ENCODE results near the gene TMEM214.
"Not testable (repeated sequence)": the region's sequence is repeated elsewhere in the genome, so short reads cannot be mapped to it uniquely, and the experiment has no call there.

The TMEM214 gene

DNA sequence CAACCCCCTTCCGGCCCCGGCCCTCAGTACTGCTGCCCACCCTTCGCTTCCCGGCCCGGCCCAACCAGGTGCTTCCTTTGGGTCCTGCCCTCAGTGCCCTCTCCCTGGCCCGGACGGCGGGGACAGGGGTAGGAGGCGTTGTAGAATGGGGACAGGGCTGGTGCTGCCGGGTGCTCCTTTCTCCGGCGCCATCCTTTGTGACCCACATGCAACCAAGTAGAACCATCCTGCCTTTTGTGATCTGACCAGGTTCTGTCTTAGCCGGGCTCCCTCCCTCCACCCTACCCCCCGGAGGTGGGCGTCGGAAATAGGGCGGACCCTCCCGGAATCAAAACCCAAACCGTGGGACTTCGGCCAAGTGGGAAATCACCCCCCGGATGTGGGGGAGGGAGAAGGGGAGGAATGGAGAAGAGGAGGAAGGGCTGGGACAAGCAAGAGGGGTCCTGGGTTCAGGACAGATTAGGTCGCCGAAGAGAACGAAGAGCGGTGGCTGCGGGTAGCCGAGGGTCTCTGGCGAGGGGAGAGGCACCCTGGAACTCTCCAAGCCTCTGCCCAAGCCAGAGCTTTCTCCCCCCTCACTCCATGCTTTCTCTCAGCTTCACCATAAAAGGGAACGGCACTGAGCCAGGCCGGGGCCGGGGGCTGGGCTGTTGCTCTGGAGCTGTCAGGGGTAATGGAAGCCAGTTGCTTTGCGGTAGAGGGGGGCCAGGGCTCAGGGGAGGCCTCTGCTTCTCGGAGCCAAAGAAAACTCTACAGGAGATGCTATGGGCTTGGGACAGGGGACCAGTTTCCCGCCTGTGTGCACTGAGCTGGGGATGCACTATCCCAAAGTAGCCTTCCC is 39.4 kb downstream of the TMEM214 start:
- TF ChIP-seq, protein P1, sequence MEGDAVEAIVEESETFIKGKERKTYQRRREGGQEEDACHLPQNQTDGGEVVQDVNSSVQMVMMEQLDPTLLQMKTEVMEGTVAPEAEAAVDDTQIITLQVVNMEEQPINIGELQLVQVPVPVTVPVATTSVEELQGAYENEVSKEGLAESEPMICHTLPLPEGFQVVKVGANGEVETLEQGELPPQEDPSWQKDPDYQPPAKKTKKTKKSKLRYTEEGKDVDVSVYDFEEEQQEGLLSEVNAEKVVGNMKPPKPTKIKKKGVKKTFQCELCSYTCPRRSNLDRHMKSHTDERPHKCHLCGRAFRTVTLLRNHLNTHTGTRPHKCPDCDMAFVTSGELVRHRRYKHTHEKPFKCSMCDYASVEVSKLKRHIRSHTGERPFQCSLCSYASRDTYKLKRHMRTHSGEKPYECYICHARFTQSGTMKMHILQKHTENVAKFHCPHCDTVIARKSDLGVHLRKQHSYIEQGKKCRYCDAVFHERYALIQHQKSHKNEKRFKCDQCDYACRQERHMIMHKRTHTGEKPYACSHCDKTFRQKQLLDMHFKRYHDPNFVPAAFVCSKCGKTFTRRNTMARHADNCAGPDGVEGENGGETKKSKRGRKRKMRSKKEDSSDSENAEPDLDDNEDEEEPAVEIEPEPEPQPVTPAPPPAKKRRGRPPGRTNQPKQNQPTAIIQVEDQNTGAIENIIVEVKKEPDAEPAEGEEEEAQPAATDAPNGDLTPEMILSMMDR (IDR thresholded peaks at IDR 0.05; ENCODE audit: low read depth, low read length, missing control alignments) = no peak
- peak overlapping the region; percentile 70 for H3K4me3 ChIP-seq (ENCODE audit: low read depth, low read length)
- no peak for DNase-seq (ENCODE audit: low read depth)

DNA sequence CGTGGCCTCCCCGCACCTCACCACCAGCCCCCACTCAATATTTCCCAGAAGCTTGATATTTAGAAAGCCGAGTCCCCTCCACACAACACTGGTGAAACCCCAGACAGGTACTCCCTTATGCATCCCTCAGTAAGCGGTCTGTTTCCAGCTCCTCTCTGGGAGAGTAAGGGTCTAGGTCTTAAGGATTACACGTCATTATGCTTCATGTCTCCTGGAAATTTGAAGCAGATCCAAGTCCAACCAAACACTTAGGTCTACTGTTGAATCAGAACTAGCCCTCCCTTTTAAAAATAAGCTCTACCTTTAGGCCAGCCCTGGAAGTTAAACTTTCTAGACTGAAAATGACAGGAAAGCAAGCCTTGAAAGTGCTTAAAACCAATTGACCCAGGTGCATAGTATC is 40.2 kb downstream of the TMEM214 start:
- TF ChIP-seq, protein P1 (IDR thresholded peaks at IDR 0.05; ENCODE audit: low read depth, low read length, missing control alignments) = no peak
- no peak for DNase-seq (ENCODE audit: low read depth)
- H3K4me3 ChIP-seq (ENCODE audit: low read depth, low read length) = no peak overlapping the region

DNA sequence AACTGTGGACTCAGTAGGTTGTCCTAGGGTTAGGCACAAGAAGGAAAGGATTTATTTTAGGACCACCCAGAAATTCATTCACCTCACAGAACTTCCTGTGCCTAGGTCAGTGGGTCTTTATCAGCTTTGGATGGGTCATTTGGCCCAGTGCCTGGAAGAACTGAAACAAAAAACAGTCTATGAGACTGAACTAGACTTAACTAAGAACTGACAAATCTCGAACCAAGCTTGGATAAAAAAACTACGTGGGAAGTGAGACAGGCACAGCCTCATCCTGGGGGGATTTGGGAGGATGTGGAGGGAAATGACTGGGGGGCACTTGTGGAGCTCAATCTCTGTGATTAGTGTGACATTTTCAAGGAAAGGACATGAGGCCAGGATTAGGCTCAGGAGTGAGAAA is 41.0 kb downstream of the TMEM214 start:
- TF ChIP-seq, protein P1 (IDR thresholded peaks at IDR 0.05; ENCODE audit: low read depth, low read length, missing control alignments) = no peak
- no peak overlapping the region for H3K4me3 ChIP-seq (ENCODE audit: low read depth, low read length)

DNA sequence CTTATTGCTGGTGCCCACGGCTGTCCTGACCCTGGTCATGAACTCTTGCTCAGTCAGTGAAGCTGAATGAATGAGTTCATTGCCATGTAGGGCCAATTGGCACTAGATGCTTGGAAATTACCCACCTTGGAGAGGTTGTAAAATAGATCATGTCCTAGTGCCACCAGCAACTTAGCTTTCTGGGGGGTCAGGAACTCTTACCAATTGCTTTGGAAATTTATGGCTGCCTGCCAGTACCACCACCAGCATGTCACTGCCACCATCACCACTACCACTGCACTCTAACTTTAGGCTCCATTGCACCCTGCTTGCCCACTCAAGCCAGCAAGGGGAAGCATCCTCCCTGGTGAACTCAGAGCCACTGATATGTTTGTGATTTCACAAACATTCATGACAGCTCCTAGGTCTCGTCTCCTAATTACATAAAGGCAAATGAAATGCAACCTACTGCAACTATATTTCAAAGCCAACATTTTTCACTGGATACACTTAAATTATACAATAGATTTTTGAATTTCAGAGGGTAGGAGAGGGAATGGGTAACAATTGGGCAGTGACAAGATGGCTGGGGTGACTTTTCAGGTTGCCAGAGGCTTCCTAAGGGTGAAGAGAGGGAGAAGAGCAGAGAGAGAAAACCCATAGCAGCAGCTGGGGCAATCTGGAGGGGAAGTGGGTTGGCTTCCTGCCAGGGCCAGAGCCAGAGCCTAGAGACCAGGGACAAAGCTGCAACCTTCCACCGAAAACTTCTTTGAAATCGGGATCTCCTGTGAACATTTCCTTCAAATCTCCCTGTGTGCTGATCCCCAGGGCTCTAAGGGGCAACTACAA is 42.2 kb downstream of the TMEM214 start:
- TF ChIP-seq, protein P1 (IDR thresholded peaks at IDR 0.05; ENCODE audit: low read depth, low read length, missing control alignments) = no peak
- no peak overlapping the region for H3K4me3 ChIP-seq (ENCODE audit: low read depth, low read length)
- no peak for DNase-seq (ENCODE audit: low read depth)

More for the DNA sequence above, 41.0 kb downstream of the TMEM214 start:
- DNase-seq (ENCODE audit: low read depth) = no peak

DNA sequence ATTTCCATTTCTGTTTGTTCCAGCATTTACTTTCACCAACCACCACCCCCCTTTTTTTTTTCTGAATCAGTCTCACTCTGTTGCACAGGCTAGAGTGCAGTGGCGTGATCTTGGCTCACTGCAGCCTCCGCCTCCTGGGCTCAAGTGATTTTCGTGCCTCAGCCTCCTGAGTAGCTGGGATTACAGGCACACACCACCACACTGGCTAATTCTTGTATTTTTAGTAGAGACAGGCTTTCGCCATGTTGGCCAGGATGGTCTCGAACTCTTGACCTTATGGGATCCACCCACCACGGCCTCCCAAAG is 42.8 kb downstream of the TMEM214 start:
- DNase-seq (ENCODE audit: low read depth); H3K4me3 ChIP-seq (ENCODE audit: low read depth, low read length): not testable (repeated sequence)

DNA sequence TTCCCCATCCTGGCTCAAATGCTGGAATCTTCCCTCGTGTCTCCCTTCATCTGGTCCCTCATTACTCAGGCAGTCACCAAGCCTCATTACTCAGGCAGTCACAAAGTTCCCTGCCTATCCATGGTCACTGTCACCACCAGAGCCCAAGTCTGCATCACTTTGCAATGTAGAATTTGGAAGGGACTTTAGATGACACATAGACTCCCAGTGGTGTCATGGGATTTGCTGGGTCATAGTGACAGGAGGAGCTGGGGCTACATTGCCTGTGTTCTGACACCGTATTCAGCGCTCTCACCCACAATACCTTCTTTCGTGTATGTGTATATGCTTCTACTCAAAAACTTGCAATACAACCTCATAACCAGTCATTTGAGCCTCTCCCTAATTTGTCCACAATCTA is 43.6 kb downstream of the TMEM214 start:
- TF ChIP-seq, protein P1 (IDR thresholded peaks at IDR 0.05; ENCODE audit: low read depth, low read length, missing control alignments) = no peak
- no peak for DNase-seq (ENCODE audit: low read depth)
- no peak overlapping the region for H3K4me3 ChIP-seq (ENCODE audit: low read depth, low read length)

DNA sequence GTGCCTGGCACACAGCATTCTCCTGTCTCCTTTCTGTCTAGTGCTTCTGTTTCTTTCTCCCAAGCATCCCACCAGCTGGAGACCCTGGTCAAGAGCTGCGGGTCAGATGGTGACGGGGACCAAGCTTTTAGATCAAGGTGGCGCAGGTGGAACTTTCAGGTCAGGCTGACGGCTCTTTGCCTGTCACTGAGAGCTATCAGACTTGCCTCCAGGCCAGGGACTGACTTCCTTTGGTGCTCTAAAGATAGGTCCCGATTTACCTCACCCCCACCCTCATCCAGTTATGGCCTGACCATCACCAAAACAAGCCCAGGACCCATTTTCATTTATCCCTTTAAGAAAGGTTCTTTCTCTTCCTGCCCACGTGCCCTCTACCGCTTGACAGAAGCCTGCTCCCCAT is 44.5 kb downstream of the TMEM214 start:
- DNase-seq (ENCODE audit: low read depth) = no peak
- no peak overlapping the region for H3K4me3 ChIP-seq (ENCODE audit: low read depth, low read length)
- TF ChIP-seq, protein P1 (IDR thresholded peaks at IDR 0.05; ENCODE audit: low read depth, low read length, missing control alignments) = no peak

Measured in GM12864 (cell line).